Stimulated activated CD4-positive, alpha-beta T cell treated with anti-CD3 and anti-CD28 coated beads, Interleukin-15, amount 100 ng/mL, for 48 hours (primary cell): Measurements from ENCODE around the gene RBM4B.
"Not testable (repeated sequence)": the region's sequence is repeated elsewhere in the genome, so short reads cannot be mapped to it uniquely, and the experiment has no call there.

Experiments
- DNase-seq, 2 donors: peaks; one replicate each; pipeline ENCODE4 v3.0.0-alpha.2; 2020; ENCODE audit warnings: low read depth in 2 of 2

The RBM4B gene

GRCh38 chr11:66677599-66678375 is at the start of gene RBM4B:
TSS of gene RBM4B (minus strand) at chr11:66677887. CDS start at chr11:66677079, 808 bp downstream.
- peak; percentile 93 to 95 for DNase-seq

- no peak for DNase-seq
Measured at GRCh38 chr11:66725647-66726046, 48.0 kb upstream of the RBM4B start.

- DNase-seq = no peak
Measured at GRCh38 chr11:66725114-66725513, 47.4 kb upstream of the RBM4B start.

GRCh38 chr11:66724167-66724566 is 46.5 kb upstream of the RBM4B start:
- not testable (repeated sequence) for DNase-seq

GRCh38 chr11:66723693-66724092 is 46.0 kb upstream of the RBM4B start:
- DNase-seq = no peak

- no peak for DNase-seq
Measured at GRCh38 chr11:66722745-66723651, 45.3 kb upstream of the RBM4B start.

GRCh38 chr11:66721939-66722338 is 44.3 kb upstream of the RBM4B start:
- DNase-seq = no peak

- DNase-seq = no peak
Measured at GRCh38 chr11:66720899-66721470, 43.3 kb upstream of the RBM4B start.

- peak; percentile 52 to 56 for DNase-seq
Measured at GRCh38 chr11:66720223-66720898, 42.7 kb upstream of the RBM4B start.

- no peak for DNase-seq
Measured at GRCh38 chr11:66719111-66719872, 41.6 kb upstream of the RBM4B start.

GRCh38 chr11:66718320-66718971 is 40.8 kb upstream of the RBM4B start:
- no peak for DNase-seq

- no peak for DNase-seq
Measured at GRCh38 chr11:66717925-66718319, 40.2 kb upstream of the RBM4B start.

- DNase-seq = no peak
Measured at GRCh38 chr11:66716996-66717395, 39.3 kb upstream of the RBM4B start.

- no peak for DNase-seq
Measured at GRCh38 chr11:66715346-66716085, 37.8 kb upstream of the RBM4B start.

GRCh38 chr11:66713746-66714480 is 36.2 kb upstream of the RBM4B start:
- DNase-seq = no peak

- no peak for DNase-seq
Measured at GRCh38 chr11:66710384-66710930, 32.8 kb upstream of the RBM4B start.

GRCh38 chr11:66708701-66709100 is 31.0 kb upstream of the RBM4B start:
- no peak for DNase-seq

- no peak for DNase-seq
Measured at GRCh38 chr11:66708094-66708493, 30.4 kb upstream of the RBM4B start.

- DNase-seq = no peak
Measured at GRCh38 chr11:66707486-66707885, 29.8 kb upstream of the RBM4B start.
